CD4-positive, alpha-beta T cell (primary cell): Measurements from ENCODE around the gene IL7R. TPM values are rescaled to one million over a fixed set of nuclear protein-coding genes. Genes with fewer than 3 reads are reported as not detected.

ENCODE experiments used
- ATAC-seq: fragments of 200-7000 bp; cut with Tn5 transposase; one replicate; pipeline ENCODE4 v1.10.0; 2022; ENCODE audit warnings: mild to moderate bottlenecking; ENCODE audit not compliant: poor library complexity
- CTCF ChIA-PET: fragments of 350-600 bp; sonication (Branson Sonifier 250); formaldehyde crosslinking; loops from one replicate; lab custom pipeline; 2021; ENCODE audit warnings: antibody characterized with exemption, inconsistent platforms; lab: Charles Lee
- POLR2A ChIA-PET: fragments of 350-600 bp; sonication (Branson Sonifier 250); formaldehyde crosslinking; loops from one replicate; lab custom pipeline; 2021; ENCODE audit warnings: antibody characterized with exemption, inconsistent platforms; lab: Charles Lee
- DNase-seq, 14 experiments: peaks; one replicate each; pipeline ENCODE4 v3.0.0-alpha.2; 2013 to 2020; ENCODE audit warnings: mixed read lengths in 2 of 14
- H3K27ac ChIP-seq, 2 donors: one replicate each; pipeline versions ENCODE4 v1.5.1 to v1.7.0; 2013; ENCODE audit warnings: low read length in 2 of 2, low read depth in 1 of 2, mild to moderate bottlenecking in 1 of 2
- H3K27me3 ChIP-seq, 2 experiments: 1 replicate in 1 of 2; 2 replicates in 1 of 2; pipeline versions ENCODE4 v1.6.1 to v1.7.0; 2013; ENCODE audit warnings: low read length in 2 of 2, control low read depth in 1 of 2, mild to moderate bottlenecking in 1 of 2, moderate library complexity in 1 of 2; ENCODE audit not compliant: insufficient read depth in 2 of 2, control insufficient read depth in 1 of 2
- H3K36me3 ChIP-seq: one replicate; pipeline ENCODE4 v1.6.1; 2013; ENCODE audit warnings: low read length, control low read depth; ENCODE audit not compliant: insufficient read depth
- H3K4me1 ChIP-seq: one replicate; pipeline ENCODE4 v1.6.1; 2013; ENCODE audit warnings: low read length, control low read depth; ENCODE audit not compliant: insufficient read depth
- H3K4me3 ChIP-seq: one replicate; pipeline ENCODE4 v1.5.1; 2013; ENCODE audit warnings: mild to moderate bottlenecking, low read length, moderate library complexity
- H3K9me3 ChIP-seq, 2 experiments: 1 replicate in 1 of 2; 2 replicates in 1 of 2; pipeline versions ENCODE4 v1.6.1 to v1.7.0; 2013; ENCODE audit warnings: low read length in 2 of 2, mild to moderate bottlenecking in 2 of 2, control low read depth in 1 of 2, moderate library complexity in 1 of 2; ENCODE audit not compliant: control insufficient read depth in 1 of 2, insufficient read depth in 1 of 2
- H3K27ac Mint-ChIP-seq: one replicate; pipeline ENCODE4 v1.8.0; 2020; ENCODE audit warnings: mixed read lengths
- H3K27me3 Mint-ChIP-seq: one replicate; pipeline ENCODE4 v1.8.0; 2021; ENCODE audit warnings: mixed read lengths
- H3K36me3 Mint-ChIP-seq: one replicate; pipeline ENCODE4 v1.8.0; 2021; ENCODE audit warnings: low read depth, mixed read lengths
- H3K4me1 Mint-ChIP-seq: one replicate; pipeline ENCODE4 v1.8.0; 2021; ENCODE audit warnings: low read depth, mixed read lengths
- H3K4me3 Mint-ChIP-seq: one replicate; pipeline ENCODE4 v1.8.0; 2020; ENCODE audit warnings: mild to moderate bottlenecking, mixed read lengths
- H3K9me3 Mint-ChIP-seq: one replicate; pipeline ENCODE4 v1.8.0; 2020; ENCODE audit warnings: mixed read lengths
- intact Hi-C, 2 experiments: fragments of 100-400 bp; cut with DNase I in 1 of 2; cut with micrococcal nuclease in 1 of 2; formaldehyde crosslinking; loops; one replicate each; pipeline versions ENCODE4 v1.15.1 to v1.9.0; 2023 to 2025; cut with DNase I, micrococcal nuclease
- total RNA-seq, 174 experiments: library from RNA in 2 of 174; stranded (reverse) in 2 of 174; gene quantifications; one replicate each; pipeline ENCODE4 v1.2.3 and lab custom pipeline; 2021 to 2026
- TF ChIP-seq, protein P1 (sequence below): fragments of 200-600 bp; IDR thresholded peaks from one replicate; pipeline ENCODE4 v1.8.0; 2022; ENCODE audit warnings: antibody characterized with exemption, mild to moderate bottlenecking

IL7R gene
- total RNA-seq, 2 experiments from 2014 or later: 623 to 638 TPM

DNA sequence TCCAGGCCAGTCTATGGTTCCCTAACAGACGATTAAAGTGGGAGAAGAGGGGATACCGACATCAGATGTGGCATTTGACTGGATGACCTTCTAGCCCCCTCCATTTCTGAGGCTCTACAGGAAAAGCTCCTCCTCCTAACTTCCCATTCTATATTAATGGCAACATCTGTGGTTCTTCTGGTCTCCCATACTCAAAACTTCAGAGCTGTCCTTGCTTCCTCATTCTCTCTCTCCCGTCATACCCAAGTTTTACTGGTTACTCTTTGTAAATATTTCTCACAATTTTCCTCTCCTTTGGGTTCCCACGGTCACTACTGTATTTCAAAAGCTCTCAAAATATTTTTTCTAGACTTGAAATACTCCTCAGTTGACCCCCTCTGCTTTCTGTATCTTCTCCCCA, 36.0 kb upstream of the IL7R start:
- no peak for DNase-seq
- Histone ChIP-seq H3K27ac (peak overlapping the region in 1 of 2 donors; percentile 54), H3K36me3 (no peaks in the 10 kb centered on the region), H3K4me1 (peaks cover 85% of the 10 kb centered on the region), H3K27me3 (no peaks in the 10 kb centered on the region), H3K9me3 (no peaks in the 10 kb centered on the region), H3K4me3 (no peak overlapping the region)
- Mint-ChIP-seq H3K27ac (peak overlapping the region; percentile 87), H3K27me3 (no peaks in the 10 kb centered on the region), H3K36me3 (peaks cover 4% of the 10 kb centered on the region), H3K4me1 (peaks cover 72% of the 10 kb centered on the region), H3K9me3 (no peaks in the 10 kb centered on the region), H3K4me3 (peak overlapping the region; percentile 21)
- TF ChIP-seq, protein P1, sequence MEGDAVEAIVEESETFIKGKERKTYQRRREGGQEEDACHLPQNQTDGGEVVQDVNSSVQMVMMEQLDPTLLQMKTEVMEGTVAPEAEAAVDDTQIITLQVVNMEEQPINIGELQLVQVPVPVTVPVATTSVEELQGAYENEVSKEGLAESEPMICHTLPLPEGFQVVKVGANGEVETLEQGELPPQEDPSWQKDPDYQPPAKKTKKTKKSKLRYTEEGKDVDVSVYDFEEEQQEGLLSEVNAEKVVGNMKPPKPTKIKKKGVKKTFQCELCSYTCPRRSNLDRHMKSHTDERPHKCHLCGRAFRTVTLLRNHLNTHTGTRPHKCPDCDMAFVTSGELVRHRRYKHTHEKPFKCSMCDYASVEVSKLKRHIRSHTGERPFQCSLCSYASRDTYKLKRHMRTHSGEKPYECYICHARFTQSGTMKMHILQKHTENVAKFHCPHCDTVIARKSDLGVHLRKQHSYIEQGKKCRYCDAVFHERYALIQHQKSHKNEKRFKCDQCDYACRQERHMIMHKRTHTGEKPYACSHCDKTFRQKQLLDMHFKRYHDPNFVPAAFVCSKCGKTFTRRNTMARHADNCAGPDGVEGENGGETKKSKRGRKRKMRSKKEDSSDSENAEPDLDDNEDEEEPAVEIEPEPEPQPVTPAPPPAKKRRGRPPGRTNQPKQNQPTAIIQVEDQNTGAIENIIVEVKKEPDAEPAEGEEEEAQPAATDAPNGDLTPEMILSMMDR: no peak
- ChIA-PET POLR2A (interaction anchor here (0.8 to 13.7 kb wide), 9 partner anchors 9 to 60 kb away, joined by 3 to 576 read pairs (median 60); partner anchors contain the start of gene IL7R), CTCF (interaction anchor here (1.4 to 4.0 kb wide), 3 partner anchors 13 to 43 kb away, joined by 3 to 20 read pairs (median 19); no protein-coding TSS in a partner anchor)
- no peak for ATAC-seq
- intact Hi-C loops: no loop called here

DNA sequence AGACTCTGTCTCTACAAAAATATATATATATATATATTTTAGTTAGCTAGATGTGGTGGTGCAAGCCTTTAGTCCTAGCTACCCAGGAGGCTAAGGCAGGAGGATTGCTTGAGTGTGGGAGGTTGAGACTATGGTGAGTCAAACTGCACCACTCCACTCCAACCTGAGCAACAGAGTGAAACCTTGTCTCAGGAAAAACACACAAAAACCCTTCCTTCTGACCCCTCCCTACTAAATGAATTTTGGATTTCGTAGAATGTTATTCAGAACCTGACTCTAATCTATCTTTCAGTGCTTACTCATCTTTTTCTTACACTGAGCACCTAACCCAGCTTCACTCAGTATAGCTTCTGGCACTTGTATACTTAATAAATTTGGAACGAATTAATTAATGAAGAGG, 35.2 kb upstream of the IL7R start:
- peak overlapping the region; percentile 70 for H3K4me3 Mint-ChIP-seq
- Histone ChIP-seq H3K36me3 (no peaks in the 10 kb centered on the region), H3K27me3 (no peaks in the 10 kb centered on the region), H3K9me3 (no peaks in the 10 kb centered on the region), H3K4me3 (no peak overlapping the region), H3K4me1 (peaks cover 85% of the 10 kb centered on the region), H3K27ac (peak overlapping the region in 1 of 2 donors; percentile 54)
- intact Hi-C loops: no loop called here
- H3K27ac Mint-ChIP-seq: peak overlapping the region; percentile 87
- ChIA-PET POLR2A (interaction anchor here (1.0 to 13.7 kb wide), 16 partner anchors 9 to 170 kb away, joined by 3 to 576 read pairs (median 18); partner anchors contain the start of gene IL7R), CTCF (interaction anchor here (0.9 to 4.0 kb wide), 7 partner anchors 10 to 103 kb away, joined by 3 to 20 read pairs (median 4); no protein-coding TSS in a partner anchor)
- TF ChIP-seq, protein P1: no peak
- H3K4me1 Mint-ChIP-seq: peaks cover 80% of the 10 kb centered on the region
- H3K36me3 Mint-ChIP-seq: peaks cover 4% of the 10 kb centered on the region
- no peaks in the 10 kb centered on the region for H3K27me3 Mint-ChIP-seq
- peak in 1 of 14 experiments; percentile 34 for DNase-seq
- H3K9me3 Mint-ChIP-seq: no peaks in the 10 kb centered on the region
- no peak for ATAC-seq

DNA sequence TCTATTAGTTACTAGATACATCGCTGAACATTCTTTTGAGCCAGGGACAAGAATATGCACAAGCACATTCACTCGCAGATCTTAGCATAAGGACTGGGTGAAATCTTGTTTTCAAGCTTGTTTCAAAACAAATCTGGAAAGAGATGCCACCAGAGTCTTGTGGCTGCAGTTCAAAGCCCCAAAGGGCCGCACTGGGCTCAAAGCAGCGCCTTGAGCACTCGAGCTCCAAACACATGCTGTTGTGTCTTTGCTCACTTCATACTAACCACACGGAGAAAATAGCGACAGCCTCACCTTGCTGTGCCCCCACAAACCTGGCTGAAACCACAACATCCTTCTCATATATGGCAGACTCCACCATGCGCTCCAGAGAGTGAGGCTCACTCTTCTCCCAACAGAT, 34.2 kb upstream of the IL7R start:
- H3K27ac ChIP-seq: peak overlapping the region; percentile 50 to 54
- intact Hi-C loops: loop anchor here in 1 of 2 experiments (1.0 kb wide), 2 partner anchors 8 to 11 kb away; no protein-coding TSS in a partner anchor
- ATAC-seq: peak; percentile 72
- H3K27me3 ChIP-seq: no peaks in the 10 kb centered on the region
- peak; percentile 38 to 79 (median 58) for DNase-seq
- peaks cover 4% of the 10 kb centered on the region for H3K36me3 Mint-ChIP-seq
- peak overlapping the region; percentile 5 for H3K4me3 ChIP-seq
- no peaks in the 10 kb centered on the region for H3K36me3 ChIP-seq
- H3K9me3 Mint-ChIP-seq: no peaks in the 10 kb centered on the region
- peak overlapping the region; percentile 87 for H3K27ac Mint-ChIP-seq
- peaks cover 90% of the 10 kb centered on the region for H3K4me1 Mint-ChIP-seq
- POLR2A ChIA-PET: interaction anchor here (0.7 to 13.7 kb wide), 26 partner anchors 10 to 893 kb away, joined by 3 to 576 read pairs (median 8); partner anchors contain the start of gene IL7R
- CTCF ChIA-PET: interaction anchor here (1.0 to 4.0 kb wide), 9 partner anchors 9 to 102 kb away, joined by 3 to 20 read pairs (median 4); no protein-coding TSS in a partner anchor
- peaks cover 85% of the 10 kb centered on the region for H3K4me1 ChIP-seq
- no peaks in the 10 kb centered on the region for H3K9me3 ChIP-seq
- TF ChIP-seq, protein P1: no peak
- H3K27me3 Mint-ChIP-seq: no peaks in the 10 kb centered on the region
- peak overlapping the region; percentile 70 for H3K4me3 Mint-ChIP-seq
